Left colon (tissue), 2 donors: ENCODE results near the gene FADS6. TPM values are rescaled to one million over a fixed set of nuclear protein-coding genes. Genes with fewer than 3 reads are reported as not detected.
"Not testable (repeated sequence)": the region's sequence is repeated elsewhere in the genome, so short reads cannot be mapped to it uniquely, and the experiment has no call there.

Experiments
- ATAC-seq: fragments of 200-7000 bp; cut with Tn5 transposase; one replicate; pipeline ENCODE4 v1.9.1; 2020; ENCODE audit warnings: mild to moderate bottlenecking, moderate library complexity
- DNase-seq, 2 donors: peaks; one replicate each; pipeline ENCODE4 v3.0.0-alpha.2; 2020
- intact Hi-C, 2 donors: fragments of 100-400 bp; cut with DNase I in 1 of 2; cut with micrococcal nuclease in 1 of 2; formaldehyde crosslinking; loops; one replicate each; pipeline versions ENCODE4 v1.11.2 to v1.14.0; 2022; cut with DNase I, micrococcal nuclease
- total RNA-seq, 2 donors: library from RNA; stranded (reverse); fragmentation: NEBNext Ultra II Directional; extraction: Animal tissue kit (Norgen Biotek cat#: 25700); gene quantifications; one replicate each; pipeline ENCODE4 v1.2.1, GENCODE V29; 2021
- donor health status: DM: no; HTN: no; CAD: no.
- donor health status: DM: yes; HTN: yes; CAD: no.

Gene FADS6
- total RNA-seq, 2 donors from 2014 or later: 1.1 to 6.4 TPM

- DNase-seq (no peak), ATAC-seq (no peak)
- intact Hi-C loops: no loop called here
These were observed 28.3 kb upstream of the FADS6 start for GRCh38 chr17:74921769-74922168.

GRCh38 chr17:74921026-74921681 lies 27.7 kb upstream of the FADS6 start:
- intact Hi-C loops: no loop called here
- DNase-seq (no peak), ATAC-seq (no peak)

DNA sequence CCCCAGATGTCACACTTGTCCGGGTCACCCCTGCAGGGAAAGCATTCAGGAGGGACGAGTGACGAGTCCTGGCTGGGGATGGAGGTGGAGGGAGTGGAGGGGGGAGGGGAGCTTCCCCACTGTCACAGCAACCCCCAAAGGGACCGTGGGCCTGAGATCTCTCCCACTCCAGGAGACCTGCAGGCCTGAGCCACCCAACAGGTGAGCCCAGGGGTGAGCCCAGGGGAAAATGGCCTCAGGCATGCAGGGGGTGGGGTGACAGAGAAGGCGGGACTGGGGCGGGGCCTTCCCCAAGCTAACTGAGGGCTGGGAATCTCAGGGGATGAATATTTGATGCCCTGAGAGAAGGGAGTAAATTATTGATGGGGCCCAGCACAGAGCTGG lies 27.2 kb upstream of the FADS6 start:
- ATAC-seq (no peak), DNase-seq (no peak)
- intact Hi-C loops: no loop called here

DNA sequence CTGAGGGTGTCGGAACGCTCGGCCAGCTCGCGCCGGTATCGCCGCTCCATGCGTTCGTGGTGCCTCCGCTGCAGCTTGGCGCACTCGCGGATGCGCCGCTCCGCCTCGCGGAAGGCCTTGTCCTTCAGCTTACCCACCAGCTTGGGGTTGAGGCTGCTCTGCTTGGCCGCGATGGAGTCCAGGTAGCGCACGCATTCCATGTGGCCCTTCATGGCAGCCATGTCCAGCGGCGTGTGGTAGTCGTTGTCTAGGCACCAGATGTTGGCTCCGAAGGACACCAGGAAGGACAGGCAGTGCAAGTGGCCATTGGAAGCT lies 26.8 kb upstream of the FADS6 start:
- intact Hi-C loops: no loop called here
- DNase-seq (no peak), ATAC-seq (no peak)

- intact Hi-C loops: no loop called here
- DNase-seq (no peak), ATAC-seq (no peak)
These were observed 26.2 kb upstream of the FADS6 start for GRCh38 chr17:74919440-74920305.

DNA sequence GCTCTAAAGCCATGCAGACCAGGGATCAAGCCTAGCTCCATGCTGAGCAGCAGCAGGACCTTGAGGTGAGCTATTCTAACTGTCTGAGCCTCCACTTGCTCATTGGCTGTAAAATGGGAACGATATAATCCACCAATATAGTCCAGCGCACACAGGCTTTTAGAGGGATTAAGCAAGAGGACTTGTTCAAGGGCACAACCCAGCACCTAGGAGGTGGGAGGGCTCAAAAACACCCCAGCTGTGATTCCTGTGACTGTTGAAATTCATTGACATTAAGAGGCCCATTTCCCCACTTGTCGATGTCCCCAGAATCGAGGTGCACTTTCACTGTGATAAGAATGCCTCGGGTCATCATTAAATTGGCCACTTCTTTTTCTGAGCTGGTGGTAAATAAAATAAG lies 25.5 kb upstream of the FADS6 start:
- ATAC-seq (no peak), DNase-seq (no peak)
- intact Hi-C loops: no loop called here

- intact Hi-C loops: no loop called here
- ATAC-seq: no peak
- DNase-seq: no peak
These were observed 24.0 kb upstream of the FADS6 start for GRCh38 chr17:74917430-74917829.

DNA sequence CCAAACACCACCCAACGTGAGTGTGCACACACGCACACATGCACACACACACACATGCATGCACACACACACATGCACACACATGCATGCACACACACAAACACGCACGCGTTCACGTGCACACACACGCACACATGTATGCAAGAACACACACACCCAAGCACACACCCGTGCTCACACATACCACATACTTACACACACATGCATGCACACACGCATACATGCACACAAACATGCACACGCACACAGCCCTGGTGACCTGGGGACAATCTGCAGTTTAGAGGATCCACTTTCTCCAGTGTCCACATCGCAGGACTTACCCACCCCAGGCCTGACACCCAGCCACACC lies 23.4 kb upstream of the FADS6 start:
- ATAC-seq (no peak), DNase-seq (no peak)
- intact Hi-C loops: no loop called here

GRCh38 chr17:74916136-74916850 lies 22.9 kb upstream of the FADS6 start:
- ATAC-seq (no peak), DNase-seq (no peak)
- intact Hi-C loops: no loop called here

GRCh38 chr17:74911423-74911822 lies 18.0 kb upstream of the FADS6 start:
- intact Hi-C loops, ATAC-seq, DNase-seq: not testable (repeated sequence)

DNA sequence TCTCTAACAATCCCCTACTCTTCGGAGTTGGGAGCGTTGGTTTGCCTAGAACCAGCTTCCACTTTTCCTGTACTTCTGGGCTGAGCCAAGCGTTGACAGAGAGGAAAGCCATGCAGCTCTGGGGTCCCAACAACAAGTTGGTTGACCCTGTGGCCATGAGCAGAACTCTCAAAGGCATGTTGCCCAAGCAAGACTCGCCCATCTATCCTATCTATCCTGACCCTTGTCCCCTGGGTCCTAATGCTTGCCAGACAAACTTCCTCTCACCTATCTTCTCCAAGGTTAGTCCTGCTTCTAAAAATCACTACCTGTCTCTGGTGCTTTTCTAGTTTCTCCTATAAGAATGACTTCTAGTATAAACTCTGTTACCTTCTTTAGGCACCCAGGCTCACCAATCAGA lies 15.7 kb upstream of the FADS6 start:
- ATAC-seq, intact Hi-C loops, DNase-seq: not testable (repeated sequence)

DNA sequence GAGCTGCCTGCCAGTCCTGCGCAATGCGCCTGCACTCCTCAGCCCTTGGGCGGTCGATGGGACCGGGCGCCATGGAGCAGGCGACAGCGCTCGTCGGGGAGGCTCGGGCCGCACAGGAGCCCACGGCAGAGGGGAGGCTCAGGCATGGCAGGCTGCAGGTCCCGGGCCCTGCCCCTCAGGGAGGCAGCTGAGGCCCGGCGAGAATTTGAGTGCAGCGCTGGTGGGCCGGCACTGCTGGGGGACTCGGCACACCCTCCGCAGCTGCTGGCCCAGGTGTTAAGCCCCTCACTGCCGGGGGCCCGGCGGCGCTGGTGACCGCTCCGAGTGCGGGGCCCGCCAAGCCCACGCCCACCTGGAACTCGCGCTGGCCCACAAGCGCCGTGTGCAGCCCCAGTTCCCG lies 13.6 kb upstream of the FADS6 start:
- intact Hi-C loops: no loop called here
- ATAC-seq: no peak
- DNase-seq: no peak

- DNase-seq, ATAC-seq, intact Hi-C loops: not testable (repeated sequence)
These were observed 12.9 kb upstream of the FADS6 start for GRCh38 chr17:74906214-74906793.

- intact Hi-C loops: no loop called here
- no peak for ATAC-seq
- DNase-seq: no peak
These were observed 11.4 kb upstream of the FADS6 start for GRCh38 chr17:74904687-74905409.

- DNase-seq (no peak), ATAC-seq (no peak)
- intact Hi-C loops: no loop called here
These were observed 10.2 kb upstream of the FADS6 start for GRCh38 chr17:74903671-74904070.

DNA sequence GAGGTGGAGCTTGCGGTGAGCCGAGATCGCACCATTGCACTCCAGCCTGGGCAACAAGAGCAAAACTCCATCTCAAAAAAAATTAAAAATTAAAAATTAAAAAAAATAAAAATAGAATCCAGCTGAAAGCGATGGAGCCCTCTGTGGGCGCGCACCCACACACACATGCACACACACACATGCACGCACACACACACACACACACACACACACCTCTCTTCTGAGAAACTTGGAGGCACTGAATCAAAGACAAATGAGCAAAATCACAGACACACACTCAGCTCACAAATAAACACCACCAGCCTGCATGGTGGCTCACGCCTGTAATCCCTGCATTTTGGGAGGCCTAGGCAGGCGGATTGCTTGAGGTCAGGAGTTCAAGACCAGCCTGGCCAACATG lies 9.6 kb upstream of the FADS6 start:
- ATAC-seq: no peak
- DNase-seq: no peak
- intact Hi-C loops: no loop called here

DNA sequence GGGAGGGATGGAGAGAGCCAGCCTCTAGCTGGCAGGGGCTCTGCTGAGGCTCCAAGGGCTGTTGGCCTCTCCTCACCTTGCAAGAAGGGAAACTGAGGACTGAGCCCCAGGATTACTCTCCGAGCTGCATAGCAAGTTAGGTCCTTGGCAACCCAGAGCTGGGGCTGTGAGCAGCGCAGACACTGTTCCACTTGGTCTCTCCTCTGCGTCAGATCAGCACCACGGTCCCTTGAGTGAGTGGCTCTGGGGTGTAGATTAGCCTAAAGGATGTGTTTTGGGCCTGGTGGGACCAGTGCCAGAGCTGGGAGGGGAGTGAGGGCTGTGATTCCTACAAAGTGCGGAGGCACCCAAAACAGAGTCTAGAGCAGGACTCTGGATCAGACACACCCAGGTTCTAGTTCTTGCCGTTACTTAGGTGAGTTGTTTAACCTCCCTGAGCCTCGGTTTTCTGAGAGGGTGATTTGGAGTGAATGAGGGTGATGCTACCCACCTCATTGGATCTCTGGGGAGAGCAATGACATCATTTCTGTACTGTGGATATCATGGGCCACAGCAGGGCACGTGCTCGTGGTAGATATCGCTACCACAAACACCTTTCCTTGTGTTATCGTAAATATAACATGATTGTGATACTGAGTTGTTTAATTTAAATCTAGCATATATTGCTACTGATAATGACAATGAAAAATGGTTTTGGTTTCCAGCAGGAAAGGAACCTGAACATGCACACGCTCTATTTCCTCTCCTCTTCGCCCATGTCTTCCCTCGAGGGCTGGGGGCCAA lies 8.1 kb upstream of the FADS6 start:
- DNase-seq: no peak
- ATAC-seq: no peak
- intact Hi-C loops: no loop called here

- DNase-seq: no peak
- intact Hi-C loops: no loop called here
- no peak for ATAC-seq
These were observed 6.8 kb upstream of the FADS6 start for GRCh38 chr17:74900208-74900607.
